Stimulated activated naive CD8-positive, alpha-beta T cell treated with anti-CD3 and anti-CD28 coated beads, Interleukin-15, amount 100 ng/mL, for 72 hours (primary cell): ENCODE results near the gene NOTO.
"Not testable (repeated sequence)": the region's sequence is repeated elsewhere in the genome, so short reads cannot be mapped to it uniquely, and the experiment has no call there.

ENCODE experiments used
- ATAC-seq: fragments of 150-1000 bp; cut with Tn5 transposase; 2 replicates; pipeline ENCODE4 v1.10.0; 2021; ENCODE audit warnings: mild to moderate bottlenecking, moderate library complexity
- DNase-seq, 2 donors: peaks; one replicate each; pipeline ENCODE4 v3.0.0; 2021 to 2022
- H3K27ac Mint-ChIP-seq, 2 donors: one replicate each; pipeline ENCODE4 v1.8.0; 2022; ENCODE audit warnings: mild to moderate bottlenecking in 2 of 2, mixed read lengths in 2 of 2, moderate library complexity in 2 of 2
- H3K27me3 Mint-ChIP-seq: one replicate; pipeline ENCODE4 v1.8.0; 2022; ENCODE audit warnings: mixed read lengths
- H3K4me1 Mint-ChIP-seq: one replicate; pipeline ENCODE4 v1.8.0; 2022; ENCODE audit warnings: mild to moderate bottlenecking, mixed read lengths
- H3K4me3 Mint-ChIP-seq, 2 donors: one replicate each; pipeline ENCODE4 v1.8.0; 2022; ENCODE audit warnings: mild to moderate bottlenecking in 2 of 2, mixed read lengths in 2 of 2, moderate library complexity in 1 of 2
- H3K9me3 Mint-ChIP-seq, 2 donors: one replicate each; pipeline ENCODE4 v1.8.0; 2022; ENCODE audit warnings: mixed read lengths in 2 of 2

The NOTO gene

DNA sequence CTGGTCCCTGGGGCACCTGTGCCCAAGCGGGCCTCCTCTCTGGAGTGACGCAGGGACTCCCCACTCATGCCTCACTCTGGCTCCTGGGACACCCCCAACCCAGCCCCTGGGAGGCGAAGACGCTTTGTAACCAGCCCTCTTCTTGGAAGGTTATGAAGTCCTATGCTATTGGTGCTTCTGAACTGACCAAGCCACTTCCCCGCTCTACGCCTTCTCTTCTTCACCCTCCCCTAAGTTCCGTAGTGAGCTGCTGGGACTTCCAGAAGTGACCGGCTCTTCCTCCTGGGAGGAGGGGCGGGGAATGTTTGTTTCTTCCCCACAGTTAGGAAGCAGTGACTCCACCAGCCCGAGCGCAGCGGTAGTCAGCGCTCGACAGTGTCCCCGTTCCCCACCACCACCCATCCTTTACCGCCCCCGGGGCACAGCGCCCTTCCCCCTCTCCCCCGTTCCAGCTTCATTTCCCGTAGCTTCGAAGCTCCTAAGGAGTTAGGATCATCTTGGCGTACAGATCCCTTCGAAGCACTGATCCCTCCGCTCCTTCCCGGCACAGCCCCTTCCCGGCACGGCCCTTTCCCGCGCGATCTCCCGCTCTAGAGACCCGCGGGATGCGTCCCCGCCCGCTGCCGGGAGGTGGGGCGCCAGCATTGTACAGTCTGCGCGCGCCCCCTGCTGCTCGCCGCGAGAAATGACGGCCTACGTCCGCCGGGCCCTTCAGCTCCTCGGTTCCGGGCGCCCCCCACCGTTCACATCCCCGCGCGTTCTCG, 25.3 kb upstream of the NOTO start:
- ATAC-seq: peak; percentile 74
- peaks cover 46% of the 10 kb centered on the region for H3K4me1 Mint-ChIP-seq

GRCh38 chr2:73177645-73178255, 24.6 kb upstream of the NOTO start:
- Mint-ChIP-seq H3K4me3 (peak overlapping the region; percentile 90 to 92), H3K9me3 (no peaks in the 10 kb centered on the region), H3K4me1 (peaks cover 39% of the 10 kb centered on the region), H3K27ac (no peak overlapping the region), H3K27me3 (peaks cover 79% of the 10 kb centered on the region)
- DNase-seq (no peak), ATAC-seq (peak; percentile 0)

More for the DNA sequence above, 25.3 kb upstream of the NOTO start:
- Mint-ChIP-seq H3K27me3 (peaks cover 77% of the 10 kb centered on the region), H3K9me3 (no peaks in the 10 kb centered on the region), H3K27ac (peak overlapping the region in 1 of 2 donors; percentile 3), H3K4me3 (peak overlapping the region; percentile 90 to 92)
- DNase-seq: peak; percentile 89

GRCh38 chr2:73185965-73186364, 16.4 kb upstream of the NOTO start:
- Mint-ChIP-seq H3K27ac (no peak overlapping the region), H3K4me3 (no peak overlapping the region), H3K4me1 (no peaks in the 10 kb centered on the region), H3K9me3 (peaks cover 0 to 7% of the 10 kb centered on the region in 2 donors), H3K27me3 (peaks cover 30% of the 10 kb centered on the region)
- no peak for ATAC-seq
- no peak for DNase-seq

DNA sequence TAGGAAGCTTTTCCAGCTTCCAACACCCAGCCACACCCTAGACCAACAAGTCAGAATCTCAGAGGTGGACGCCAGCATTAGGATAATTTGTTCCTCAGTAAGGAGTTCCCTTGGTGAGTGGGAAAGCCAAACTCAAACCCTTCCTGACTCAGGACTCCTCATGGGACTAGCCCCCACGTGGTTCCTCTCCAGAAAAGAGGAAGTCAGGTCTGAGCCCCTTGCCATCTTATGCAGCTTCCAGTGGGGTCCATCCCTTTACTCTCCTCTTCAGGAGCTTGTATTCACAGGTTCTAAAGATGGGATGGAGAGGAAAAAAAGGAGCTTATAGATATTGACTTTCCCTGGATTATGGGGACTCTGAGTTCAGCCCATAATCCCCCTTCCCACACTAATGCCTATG, 14.8 kb upstream of the NOTO start:
- Mint-ChIP-seq H3K4me3 (no peak overlapping the region), H3K9me3 (peaks cover 0 to 7% of the 10 kb centered on the region in 2 donors), H3K27me3 (peaks cover 21% of the 10 kb centered on the region), H3K4me1 (no peaks in the 10 kb centered on the region), H3K27ac (no peak overlapping the region)
- ATAC-seq (no peak), DNase-seq (no peak)

DNA sequence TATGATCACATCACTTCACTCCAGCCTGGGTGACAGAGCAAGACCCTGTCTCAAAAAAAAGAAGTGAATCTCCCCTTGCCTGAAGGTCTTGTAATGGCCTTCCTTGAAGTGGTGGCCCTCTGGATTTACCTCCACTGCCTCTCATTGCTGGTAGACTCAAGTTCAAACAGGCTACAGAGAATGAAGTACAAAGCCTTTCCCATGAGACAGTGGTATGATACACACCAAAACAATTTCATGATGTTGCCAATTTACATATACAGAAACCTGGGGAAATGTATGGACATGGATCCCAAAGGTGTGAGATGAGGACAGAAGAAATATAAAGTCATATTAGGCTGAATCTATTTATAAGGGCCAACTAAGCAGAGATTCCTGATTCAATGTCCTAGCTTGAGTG, 4.8 kb upstream of the NOTO start:
- no peak overlapping the region for H3K4me3 Mint-ChIP-seq
- DNase-seq (no peak), ATAC-seq (no peak)
- H3K27me3 Mint-ChIP-seq: peaks cover 52% of the 10 kb centered on the region
- no peaks in the 10 kb centered on the region for H3K9me3 Mint-ChIP-seq
- H3K4me1 Mint-ChIP-seq: peaks cover 6% of the 10 kb centered on the region
- no peak overlapping the region for H3K27ac Mint-ChIP-seq

DNA sequence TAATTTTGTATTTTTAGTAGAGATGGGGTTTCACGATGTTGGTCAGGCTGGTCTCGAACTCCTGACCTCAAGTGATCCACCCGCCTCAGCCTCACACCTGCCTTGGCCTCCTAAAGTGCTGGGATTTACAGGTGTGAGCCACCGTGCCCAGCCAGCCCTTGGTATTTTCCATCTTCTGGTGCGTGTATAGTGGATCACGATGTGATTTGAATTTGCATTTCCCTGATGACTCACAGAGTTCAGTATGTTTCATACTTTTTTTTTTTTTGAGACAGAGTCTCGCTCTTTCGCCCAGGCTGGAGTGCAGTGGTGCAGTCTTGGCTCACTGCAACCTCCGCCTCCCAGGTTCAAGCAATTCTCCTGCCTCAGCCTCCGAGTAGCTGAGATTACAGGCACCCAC, 2.1 kb upstream of the NOTO start:
- H3K27me3 Mint-ChIP-seq: peaks cover 79% of the 10 kb centered on the region
- H3K4me3 Mint-ChIP-seq, ATAC-seq, H3K9me3 Mint-ChIP-seq, DNase-seq, H3K27ac Mint-ChIP-seq: not testable (repeated sequence)
- H3K4me1 Mint-ChIP-seq: peaks cover 12% of the 10 kb centered on the region

DNA sequence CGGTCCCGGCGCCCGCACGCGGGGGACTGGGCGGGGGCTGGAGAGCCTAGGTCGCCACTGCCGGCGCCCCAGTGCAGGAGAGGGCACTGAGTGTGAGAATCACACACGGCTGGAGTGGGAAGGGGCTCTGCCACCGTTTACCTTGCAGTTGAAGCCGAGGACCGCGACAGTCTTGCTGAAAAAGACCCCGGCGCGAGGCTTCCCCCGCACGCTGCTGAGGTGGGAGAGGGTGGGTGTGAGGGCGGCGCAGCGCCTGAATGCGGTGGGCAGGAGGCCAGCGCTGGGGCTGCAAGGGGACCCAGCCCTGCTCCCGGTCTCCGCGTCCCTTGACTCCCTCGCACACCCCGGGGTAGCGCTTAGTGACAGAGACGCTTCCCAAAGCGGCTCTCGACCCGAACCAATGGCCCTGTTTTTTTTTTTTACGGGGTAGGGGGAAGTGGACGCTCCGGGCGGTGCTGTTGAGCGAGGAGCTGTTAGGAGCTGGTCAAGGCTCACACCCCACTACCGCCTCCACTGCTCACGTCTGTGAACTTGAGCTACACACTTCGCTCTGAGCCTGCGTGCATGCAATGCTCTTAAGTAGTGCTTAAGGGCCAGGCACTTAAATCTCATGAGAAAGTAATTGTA, 794 bp downstream of the NOTO start:
- Mint-ChIP-seq H3K4me3 (peak overlapping the region; percentile 59 to 78), H3K27ac (no peak overlapping the region), H3K9me3 (no peaks in the 10 kb centered on the region), H3K4me1 (peaks cover 12% of the 10 kb centered on the region), H3K27me3 (peaks cover 57% of the 10 kb centered on the region)
- ATAC-seq (peak; percentile 36), DNase-seq (no peak)

GRCh38 chr2:73205611-73206010, 3.2 kb downstream of the NOTO start:
- Mint-ChIP-seq H3K4me3 (no peak overlapping the region), H3K27me3 (peaks cover 43% of the 10 kb centered on the region), H3K9me3 (no peaks in the 10 kb centered on the region), H3K4me1 (peaks cover 12% of the 10 kb centered on the region), H3K27ac (no peak overlapping the region)
- DNase-seq: no peak
- no peak for ATAC-seq

- no peaks in the 10 kb centered on the region for H3K9me3 Mint-ChIP-seq
- ATAC-seq (no peak), DNase-seq (no peak)
- H3K27me3 Mint-ChIP-seq: peaks cover 21% of the 10 kb centered on the region
- H3K4me1 Mint-ChIP-seq: peaks cover 5% of the 10 kb centered on the region
- H3K27ac Mint-ChIP-seq: no peak overlapping the region
- H3K4me3 Mint-ChIP-seq: no peak overlapping the region
These were observed 5.9 kb downstream of the NOTO start for GRCh38 chr2:73208258-73208657.

DNA sequence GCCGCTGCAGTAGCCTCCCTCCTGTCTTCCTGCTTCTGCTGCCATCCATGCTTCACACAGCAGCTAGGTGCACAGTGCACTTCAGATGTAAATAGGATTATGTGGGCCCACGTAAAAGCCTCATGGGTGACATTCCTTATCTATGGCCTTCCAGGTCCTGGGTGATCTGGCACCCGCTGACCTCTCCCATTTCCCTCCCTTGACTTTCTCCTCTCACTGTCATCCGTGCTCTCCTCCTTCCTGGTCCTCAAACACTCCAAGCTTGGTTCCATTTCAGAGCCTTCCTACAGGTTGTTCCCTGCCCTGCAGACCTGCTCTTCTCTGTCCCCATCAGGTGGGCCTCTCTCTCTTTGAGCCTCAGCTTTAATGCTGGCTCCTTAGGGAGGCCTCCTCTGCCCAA, 7.6 kb downstream of the NOTO start:
- Mint-ChIP-seq H3K4me1 (peaks cover 14% of the 10 kb centered on the region), H3K27ac (no peak overlapping the region), H3K4me3 (no peak overlapping the region), H3K27me3 (peaks cover 4% of the 10 kb centered on the region), H3K9me3 (no peaks in the 10 kb centered on the region)
- ATAC-seq (no peak), DNase-seq (no peak)

DNA sequence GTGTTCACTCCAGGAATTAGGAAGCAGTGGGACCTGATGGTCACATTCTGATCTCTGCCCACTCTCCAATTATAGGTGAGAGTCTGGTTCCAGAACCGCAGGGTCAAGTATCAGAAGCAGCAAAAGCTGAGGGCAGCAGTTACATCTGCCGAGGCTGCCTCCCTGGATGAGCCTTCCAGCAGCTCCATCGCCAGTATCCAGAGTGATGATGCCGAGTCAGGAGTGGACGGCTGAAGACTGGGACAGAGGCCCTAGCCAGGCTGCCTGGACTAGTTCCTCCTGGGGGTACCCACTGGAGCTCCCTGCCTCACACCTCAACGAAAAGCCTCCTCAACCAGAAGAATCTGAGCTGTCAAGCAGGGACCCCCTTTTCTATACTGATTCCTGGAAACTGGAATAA, 8.3 kb downstream of the NOTO start:
- H3K4me3 Mint-ChIP-seq: no peak overlapping the region
- no peaks in the 10 kb centered on the region for H3K27me3 Mint-ChIP-seq
- no peaks in the 10 kb centered on the region for H3K9me3 Mint-ChIP-seq
- no peak overlapping the region for H3K27ac Mint-ChIP-seq
- H3K4me1 Mint-ChIP-seq: peaks cover 21% of the 10 kb centered on the region
- DNase-seq: no peak
- no peak for ATAC-seq

DNA sequence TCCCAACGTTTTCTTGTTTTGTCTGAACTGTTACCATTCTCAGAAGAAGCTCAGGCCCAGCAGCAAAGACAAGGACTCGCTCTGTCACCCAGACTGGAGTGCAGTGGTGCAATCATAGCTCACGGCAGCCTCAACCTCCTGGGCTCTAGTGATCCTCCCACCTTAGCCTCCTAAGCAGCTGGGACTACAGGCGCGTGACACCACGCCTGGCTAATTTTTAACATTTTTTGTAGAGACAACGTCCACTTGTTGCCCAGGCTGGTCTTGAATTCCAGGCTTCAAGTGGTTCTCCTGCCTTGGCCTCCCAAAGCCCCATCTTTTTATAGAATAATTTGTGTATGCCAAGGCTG, 9.7 kb downstream of the NOTO start:
- H3K4me1 Mint-ChIP-seq: peaks cover 26% of the 10 kb centered on the region
- H3K27me3 Mint-ChIP-seq: no peaks in the 10 kb centered on the region
- ATAC-seq (no peak), DNase-seq (no peak)
- H3K9me3 Mint-ChIP-seq: no peaks in the 10 kb centered on the region
- no peak overlapping the region for H3K4me3 Mint-ChIP-seq
- peak overlapping the region in 1 of 2 donors; percentile 34 for H3K27ac Mint-ChIP-seq

- ATAC-seq (peak; percentile 84), DNase-seq (peak; percentile 75 to 77)
- no peak overlapping the region for H3K4me3 Mint-ChIP-seq
- no peaks in the 10 kb centered on the region for H3K27me3 Mint-ChIP-seq
- peak overlapping the region in 1 of 2 donors; percentile 16 for H3K27ac Mint-ChIP-seq
- H3K9me3 Mint-ChIP-seq: no peaks in the 10 kb centered on the region
- peaks cover 29% of the 10 kb centered on the region for H3K4me1 Mint-ChIP-seq
These were observed 10.2 kb downstream of the NOTO start for GRCh38 chr2:73212448-73213176.

DNA sequence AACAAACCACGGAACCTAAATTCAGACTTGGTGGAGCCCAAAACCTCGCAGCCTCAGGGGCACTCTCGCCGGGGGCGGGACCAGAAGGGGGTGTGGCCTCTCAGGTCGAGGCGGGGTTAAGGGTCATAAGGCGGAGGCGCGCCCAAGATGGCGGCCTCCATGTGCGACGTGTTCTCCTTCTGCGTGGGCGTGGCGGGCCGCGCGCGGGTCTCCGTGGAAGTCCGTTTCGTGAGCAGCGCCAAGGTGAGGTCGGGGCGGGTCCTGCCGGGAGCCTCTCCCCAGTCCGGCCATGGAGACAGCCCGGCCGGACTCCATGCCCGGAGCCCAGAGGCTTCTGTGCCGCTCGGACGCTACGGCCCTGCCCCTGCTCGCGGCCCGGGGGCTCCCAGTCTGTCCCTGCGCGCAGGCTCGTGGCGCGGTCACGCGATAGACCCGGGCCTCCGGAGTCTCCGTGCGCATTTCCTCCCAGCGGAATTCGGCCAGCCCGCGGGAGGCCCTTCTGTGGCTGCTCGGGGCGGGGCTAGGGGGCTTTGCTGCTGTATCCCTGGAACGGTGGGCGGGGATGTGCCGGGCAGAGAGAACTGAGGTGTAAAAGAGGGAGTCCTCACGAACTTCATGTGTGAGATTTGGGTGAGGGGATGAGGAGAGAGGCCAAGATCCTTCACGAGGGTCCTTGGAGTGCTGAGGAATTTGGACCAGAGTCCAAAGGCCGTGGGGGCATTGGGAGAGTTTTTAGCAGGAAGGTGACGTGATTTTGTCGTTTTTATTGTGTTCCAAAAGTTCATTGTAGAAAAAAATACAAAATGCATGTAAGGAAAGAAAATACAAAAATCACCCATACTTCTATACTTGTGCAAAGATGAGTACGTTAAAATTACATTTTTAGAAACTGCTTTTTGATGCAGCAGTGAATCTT, 12.0 kb downstream of the NOTO start, which contains the start of gene SMYD5:
Gene SMYD5 (plus strand): TSS at position 126 of the 916 bp plus-strand sequence. CDS start 22 bp downstream, at position 148.
- Mint-ChIP-seq H3K4me3 (peak within 1 kb of the TSS; percentile 89 to 90), H3K27me3 (no peaks in the 10 kb centered on the region), H3K9me3 (no peaks in the 10 kb centered on the region), H3K4me1 (peaks cover 34% of the 10 kb centered on the region), H3K27ac (peak within 1 kb of the TSS; percentile 97)
- peak; percentile 91 for ATAC-seq
- peak; percentile 93 for DNase-seq

- Mint-ChIP-seq H3K9me3 (no peaks in the 10 kb centered on the region), H3K27ac (peak overlapping the region; percentile 72 to 95), H3K4me3 (peak overlapping the region; percentile 89 to 90), H3K4me1 (peaks cover 43% of the 10 kb centered on the region), H3K27me3 (no peaks in the 10 kb centered on the region)
- no peak for DNase-seq
- ATAC-seq: no peak
These were observed 12.9 kb downstream of the NOTO start for GRCh38 chr2:73215254-73215653.
